CD4-positive, alpha-beta T cell treated with Interleukin-4 for 4 hours (primary cell): Measurements from ENCODE around the gene IRF2.

Experiments used
- DNase-seq: peaks from one replicate; pipeline ENCODE4 v3.0.0-alpha.2; 2020

IRF2 gene

GRCh38 chr4:184473499-184474262 is 669 bp downstream of the IRF2 start:
- peak; percentile 64 for DNase-seq

DNA sequence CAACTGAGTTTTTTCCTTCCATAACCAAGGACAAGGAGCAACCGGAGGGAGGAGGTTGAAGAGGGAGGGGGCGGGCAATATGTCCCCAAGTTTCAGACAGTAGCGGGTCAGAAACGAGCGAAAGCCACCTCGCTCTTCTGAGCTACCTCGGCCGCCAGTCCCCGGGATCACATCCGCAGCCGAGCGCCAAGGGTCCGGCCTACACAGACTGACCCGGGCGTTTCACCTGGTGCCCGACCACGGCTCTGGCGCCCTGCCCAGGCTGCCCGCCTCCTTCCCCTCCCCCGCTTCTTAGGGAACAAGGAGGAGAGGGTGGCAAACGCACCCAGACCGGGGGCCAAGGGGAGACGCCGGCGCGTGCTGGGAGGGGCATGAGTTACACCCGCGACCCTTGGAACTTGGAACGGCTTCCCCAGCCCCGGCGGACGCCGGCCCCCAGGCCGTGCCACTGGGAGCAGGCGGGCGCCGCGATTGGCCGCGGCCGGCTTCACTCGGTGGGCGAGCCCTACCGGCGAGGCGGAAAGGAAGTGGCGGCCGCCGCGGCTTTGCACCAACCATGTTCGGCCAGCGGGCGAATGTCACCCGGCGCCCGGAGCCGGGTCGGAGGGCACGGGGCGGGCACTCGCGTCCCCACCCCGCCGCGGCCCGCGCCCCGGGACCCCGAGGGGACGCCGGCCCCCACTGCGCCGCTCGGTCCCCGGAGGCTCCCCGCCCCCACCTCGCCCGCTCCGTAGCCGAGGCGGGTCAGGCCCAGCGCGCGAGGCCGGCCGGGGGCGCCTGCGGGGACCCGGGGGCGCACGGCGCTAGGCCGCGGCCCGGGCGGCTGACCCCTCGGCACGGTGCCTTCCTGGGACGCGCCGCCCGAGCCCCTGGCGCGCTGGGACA is 1.5 kb downstream of the IRF2 start:
- peak; percentile 33 for DNase-seq

- no peak for DNase-seq
Observed at GRCh38 chr4:184471881-184472613, 2.3 kb downstream of the IRF2 start.

- no peak for DNase-seq
Observed at GRCh38 chr4:184470785-184471110, 3.6 kb downstream of the IRF2 start.

- DNase-seq, result no peak
Observed at GRCh38 chr4:184466634-184467033, 7.7 kb downstream of the IRF2 start.

DNA sequence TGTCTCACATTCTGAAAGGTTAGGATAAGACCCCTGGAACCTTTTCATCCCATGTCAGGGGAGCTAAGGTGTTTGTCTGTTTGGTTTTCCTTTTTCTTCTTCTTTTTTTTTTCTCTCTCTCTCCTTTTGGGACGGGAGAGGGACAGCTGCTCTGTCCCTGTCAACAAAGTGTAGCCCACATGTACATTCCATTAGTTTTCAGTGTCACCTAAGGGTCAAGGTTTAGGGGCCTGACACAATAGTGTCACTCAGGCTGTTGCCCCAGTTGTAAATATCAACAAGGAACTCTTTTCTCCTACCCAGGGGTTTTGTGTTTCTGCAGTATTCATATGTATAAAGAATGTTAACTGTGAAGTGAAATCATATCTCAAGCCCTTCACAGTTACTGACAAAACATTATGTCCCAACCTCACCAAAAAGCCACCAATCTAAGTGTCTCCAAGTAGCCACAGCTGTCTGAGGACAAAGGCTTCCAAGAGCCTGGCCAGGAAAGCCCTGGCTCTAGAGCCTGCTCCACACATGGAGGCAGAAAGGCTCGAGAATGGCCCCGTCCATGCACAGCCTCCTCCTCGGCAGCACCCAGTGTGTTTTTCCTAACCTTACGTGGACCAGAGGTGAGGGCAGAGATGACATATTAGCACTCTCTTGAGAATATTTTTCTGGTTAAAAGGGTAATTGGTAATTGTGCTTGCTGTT is 9.4 kb downstream of the IRF2 start:
- no peak for DNase-seq

DNA sequence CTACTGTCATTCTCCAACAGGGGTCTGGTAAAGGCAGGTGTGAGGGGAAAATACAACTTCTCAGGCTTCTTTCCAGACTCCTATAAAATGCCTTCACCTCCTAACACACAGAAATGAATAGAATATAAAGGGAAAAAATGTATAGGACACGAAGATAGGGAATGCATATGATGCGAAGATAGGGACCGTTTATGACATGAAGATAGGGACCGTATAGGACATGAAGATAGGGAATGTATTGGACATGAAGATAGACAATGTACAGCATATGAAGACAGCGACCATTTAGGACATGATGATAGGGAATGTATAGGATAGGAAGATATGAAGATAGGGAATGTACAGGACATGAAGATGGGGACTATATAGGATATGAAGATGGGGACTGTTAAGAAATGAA is 10.5 kb downstream of the IRF2 start:
- no peak for DNase-seq

GRCh38 chr4:184463158-184463557 is 11.2 kb downstream of the IRF2 start:
- no peak for DNase-seq

- DNase-seq, result no peak
Observed at GRCh38 chr4:184462724-184463123, 11.6 kb downstream of the IRF2 start.

- DNase-seq, result no peak
Observed at GRCh38 chr4:184461711-184462441, 12.5 kb downstream of the IRF2 start.

DNA sequence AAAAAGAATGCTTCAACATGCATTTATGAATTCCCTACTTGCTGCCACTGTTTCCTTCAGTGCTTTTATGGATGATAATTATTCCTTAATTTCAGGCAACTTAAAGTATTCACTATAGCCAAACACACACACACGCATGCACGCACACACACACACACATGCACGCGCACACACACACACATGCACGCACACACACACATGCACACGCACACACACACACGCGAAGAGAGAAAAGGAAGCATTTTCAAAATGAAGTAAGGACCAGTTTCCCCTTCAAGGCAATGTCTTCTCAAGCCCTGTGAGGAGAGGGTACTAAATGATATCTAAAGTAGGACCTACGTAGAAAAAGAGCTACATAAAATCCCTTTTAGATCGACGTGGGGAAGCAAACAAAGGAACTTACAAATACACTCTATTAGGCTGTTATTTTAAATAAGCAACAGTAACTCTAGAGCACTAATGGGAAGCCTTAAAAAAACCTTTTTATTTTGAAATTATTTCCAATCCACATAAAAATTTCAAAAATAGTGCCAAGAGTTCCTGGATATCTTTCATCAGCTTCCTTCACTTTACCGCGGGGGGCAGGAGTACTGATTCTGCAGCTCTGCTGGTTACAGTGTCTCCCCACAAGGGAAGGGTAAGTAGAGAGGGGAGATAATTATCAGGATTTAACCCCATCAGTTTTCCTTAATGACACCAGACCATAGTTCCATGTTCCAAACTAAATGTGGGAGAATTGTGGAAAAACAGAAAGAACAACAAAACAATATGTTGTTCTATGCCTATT is 13.7 kb downstream of the IRF2 start:
- no peak for DNase-seq

DNA sequence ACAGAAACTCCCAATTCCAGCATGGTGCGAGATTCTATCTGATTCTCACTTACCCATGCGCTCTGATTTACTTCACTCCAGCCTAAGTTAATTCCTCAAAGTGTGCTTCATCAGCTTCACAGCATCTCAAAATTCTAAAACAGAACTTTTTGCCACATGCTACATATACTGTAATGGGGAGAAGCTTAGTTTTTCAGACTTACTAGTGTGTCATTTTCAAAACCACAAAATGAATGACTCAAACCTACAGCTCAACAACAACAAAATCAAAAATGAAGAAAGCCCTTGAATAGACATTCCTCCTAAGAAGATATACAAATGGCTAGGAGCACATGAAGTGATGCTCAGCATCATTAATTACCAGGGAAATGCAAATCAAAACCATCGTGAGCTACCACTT is 14.9 kb downstream of the IRF2 start:
- DNase-seq, result peak; percentile 55

DNA sequence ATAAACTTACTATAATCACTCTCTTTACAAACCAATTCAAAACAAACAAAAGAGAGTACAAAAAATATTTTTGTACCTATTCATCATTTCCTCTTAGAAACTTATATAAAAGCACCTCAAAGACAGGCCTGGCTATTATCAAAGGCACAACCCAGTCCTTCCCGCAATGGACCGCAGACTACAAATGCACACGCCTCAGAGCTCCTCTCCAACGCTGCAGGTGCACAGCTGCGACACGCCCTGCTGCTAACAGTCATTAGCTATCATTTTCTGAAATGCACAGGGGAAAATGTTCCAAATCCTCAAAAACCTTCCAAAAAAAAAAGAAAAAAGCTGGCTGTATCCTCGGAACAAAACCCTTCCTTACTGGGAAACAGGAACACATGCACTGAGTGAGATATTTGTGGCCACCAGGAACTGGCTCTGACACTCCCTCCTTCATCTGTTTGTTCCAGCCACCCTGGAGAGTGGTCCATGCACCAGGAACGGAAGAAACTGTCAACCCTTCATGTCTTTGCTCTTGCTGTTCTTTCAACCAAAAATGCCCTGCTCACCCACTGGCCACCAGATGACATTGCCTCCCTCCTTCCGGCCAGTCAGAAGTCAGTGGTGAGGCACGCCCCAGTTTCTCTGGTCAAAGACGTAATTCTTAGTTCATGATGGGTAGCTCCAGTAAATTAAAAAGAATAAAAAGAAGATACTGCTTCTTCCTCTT is 16.7 kb downstream of the IRF2 start:
- DNase-seq, result no peak

GRCh38 chr4:184456337-184456736 is 18.0 kb downstream of the IRF2 start:
- no peak for DNase-seq

DNA sequence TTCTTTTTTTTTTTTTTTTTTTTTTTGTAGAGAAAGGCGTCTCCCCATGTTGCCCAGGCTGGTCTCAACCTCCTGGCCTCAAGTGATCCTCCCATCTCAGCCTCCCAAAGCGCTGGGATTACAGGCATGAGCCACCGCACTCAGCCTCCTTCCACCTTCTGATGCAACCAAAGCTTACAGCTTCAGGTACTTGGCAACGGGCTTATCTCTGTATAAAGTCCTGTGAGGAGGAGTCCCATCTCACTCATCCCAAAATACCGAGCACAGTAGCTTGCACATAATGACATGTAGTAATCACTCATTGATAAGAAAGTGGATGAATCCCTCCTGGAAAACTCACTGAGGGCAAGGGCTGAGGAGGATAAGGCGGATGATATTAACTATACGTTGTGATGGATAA is 19.1 kb downstream of the IRF2 start:
- no peak for DNase-seq

GRCh38 chr4:184453365-184454160 is 20.8 kb downstream of the IRF2 start:
- peak; percentile 53 for DNase-seq

GRCh38 chr4:184452740-184453139 is 21.6 kb downstream of the IRF2 start:
- no peak for DNase-seq

- no peak for DNase-seq
Observed at GRCh38 chr4:184451726-184452125, 22.6 kb downstream of the IRF2 start.

DNA sequence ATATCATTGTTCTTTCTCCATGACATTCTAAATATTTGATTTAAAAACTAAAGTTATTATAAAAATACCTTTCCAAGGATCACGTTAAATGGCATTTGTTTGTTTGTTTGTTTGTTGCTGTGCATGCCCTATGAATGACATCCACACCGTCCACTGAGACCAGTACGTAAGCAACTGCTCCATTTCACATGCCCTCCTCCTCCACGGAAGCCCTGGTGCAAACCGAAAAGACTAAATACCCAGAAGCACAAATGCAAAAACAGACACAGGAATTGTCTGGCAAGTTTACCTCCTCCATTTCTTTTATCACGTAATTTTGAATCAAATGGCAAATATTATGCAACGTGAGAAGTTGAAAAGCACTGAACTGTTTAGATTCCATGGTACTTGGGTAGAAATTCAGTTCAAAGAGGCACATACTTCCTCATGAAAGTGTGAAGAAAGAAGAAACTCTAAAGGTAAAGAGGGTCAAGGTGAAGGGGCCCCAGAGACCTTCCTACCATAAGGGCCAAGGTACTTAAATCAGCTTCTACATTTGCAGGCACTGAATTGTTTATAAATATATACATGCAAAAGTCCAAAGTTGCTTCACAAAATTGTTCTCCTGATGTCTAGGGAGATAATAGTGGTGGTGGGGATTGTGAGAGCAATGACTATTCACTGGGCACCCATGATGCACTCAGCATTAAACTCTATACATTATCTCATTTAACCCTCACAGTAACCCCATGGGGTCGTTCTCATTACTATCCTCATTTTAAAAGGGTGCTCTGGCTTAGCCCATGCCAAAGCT is 23.4 kb downstream of the IRF2 start:
- no peak for DNase-seq
